Measurements from ENCODE around the gene SFSWAP. TPM values are rescaled to one million over a fixed set of nuclear protein-coding genes. Genes with fewer than 3 reads are reported as not detected.

Gene SFSWAP
- total and polyA plus RNA-seq, 2 experiments from 2014 or later: 16.3 to 17.6 TPM

GRCh38 chr12:131816495-131816894 lies 105.6 kb downstream of the SFSWAP start:
- H3K4me1 ChIP-seq (ENCODE audit: insufficient read depth): no peaks in the 10 kb centered on the region
- TF ChIP-seq EZH2 (IDR thresholded peaks at IDR 0.05; ENCODE audit: insufficient read depth, poor library complexity, severe bottlenecking): no peak
- no peak for TF ChIP-seq EZH2phosphoT487 (IDR thresholded peaks at IDR 0.05; ENCODE audit: insufficient read depth, low read depth)
- DNase-seq: peak; percentile 32

GRCh38 chr12:131817241-131817640 lies 106.4 kb downstream of the SFSWAP start:
- Histone ChIP-seq H3K4me3 (no peak overlapping the region), H3K4me1 (ENCODE audit: insufficient read depth) (no peaks in the 10 kb centered on the region), H3K9me2 (ENCODE audit: insufficient read depth) (no peaks in the 10 kb centered on the region), H3K79me2 (ENCODE audit: insufficient read depth) (no peaks in the 10 kb centered on the region), H3K4me2 (ENCODE audit: unreplicated experiment) (no peak overlapping the region), H3K9me3 (ENCODE audit: low read depth) (no peaks in the 10 kb centered on the region), H4K20me1 (ENCODE audit: insufficient read depth) (no peaks in the 10 kb centered on the region), H3F3A (ENCODE audit: insufficient read depth) (no peaks in the 10 kb centered on the region), H3K27me3 (replicated peaks; ENCODE audit: insufficient read depth) (no peaks in the 10 kb centered on the region), H2AFZ (no peak overlapping the region), H3K27ac (no peak overlapping the region), H3K36me3 (ENCODE audit: low read depth) (no peaks in the 10 kb centered on the region), H3K9ac (no peak overlapping the region)
- DNase-seq: no peak
- in situ Hi-C loops (cut with MboI): no loop called here
- 88 to 89% methylated on average over 19 of the region's 19 CpGs for WGBS, 2 experiments (ENCODE audit: low coverage in 1 of 2, low lambda C conversion rate in 2 of 2, missing lambda C conversion rate in 2 of 2)
- TF ChIP-seq EZH2 (IDR thresholded peaks at IDR 0.05; ENCODE audit: insufficient read depth, poor library complexity, severe bottlenecking): no peak
- no peak for TF ChIP-seq EZH2phosphoT487 (IDR thresholded peaks at IDR 0.05; ENCODE audit: insufficient read depth, low read depth)

More at GRCh38 chr12:131816495-131816894, 105.6 kb downstream of the SFSWAP start:
- Histone ChIP-seq H3K9ac (no peak overlapping the region), H4K20me1 (ENCODE audit: insufficient read depth) (no peaks in the 10 kb centered on the region), H3K36me3 (ENCODE audit: low read depth) (no peaks in the 10 kb centered on the region), H3K4me3 (no peak overlapping the region), H3F3A (ENCODE audit: insufficient read depth) (no peaks in the 10 kb centered on the region), H3K79me2 (ENCODE audit: insufficient read depth) (no peaks in the 10 kb centered on the region), H3K9me2 (ENCODE audit: insufficient read depth) (no peaks in the 10 kb centered on the region), H3K4me2 (ENCODE audit: unreplicated experiment) (no peak overlapping the region), H3K9me3 (ENCODE audit: low read depth) (no peaks in the 10 kb centered on the region), H3K27ac (no peak overlapping the region), H2AFZ (no peak overlapping the region), H3K27me3 (replicated peaks; ENCODE audit: insufficient read depth) (no peaks in the 10 kb centered on the region)
- in situ Hi-C loops (cut with MboI): no loop called here
- 27 to 30% methylated on average over 5 of the region's 5 CpGs for WGBS, 2 experiments (ENCODE audit: low coverage in 1 of 2, low lambda C conversion rate in 2 of 2, missing lambda C conversion rate in 2 of 2)

DNA sequence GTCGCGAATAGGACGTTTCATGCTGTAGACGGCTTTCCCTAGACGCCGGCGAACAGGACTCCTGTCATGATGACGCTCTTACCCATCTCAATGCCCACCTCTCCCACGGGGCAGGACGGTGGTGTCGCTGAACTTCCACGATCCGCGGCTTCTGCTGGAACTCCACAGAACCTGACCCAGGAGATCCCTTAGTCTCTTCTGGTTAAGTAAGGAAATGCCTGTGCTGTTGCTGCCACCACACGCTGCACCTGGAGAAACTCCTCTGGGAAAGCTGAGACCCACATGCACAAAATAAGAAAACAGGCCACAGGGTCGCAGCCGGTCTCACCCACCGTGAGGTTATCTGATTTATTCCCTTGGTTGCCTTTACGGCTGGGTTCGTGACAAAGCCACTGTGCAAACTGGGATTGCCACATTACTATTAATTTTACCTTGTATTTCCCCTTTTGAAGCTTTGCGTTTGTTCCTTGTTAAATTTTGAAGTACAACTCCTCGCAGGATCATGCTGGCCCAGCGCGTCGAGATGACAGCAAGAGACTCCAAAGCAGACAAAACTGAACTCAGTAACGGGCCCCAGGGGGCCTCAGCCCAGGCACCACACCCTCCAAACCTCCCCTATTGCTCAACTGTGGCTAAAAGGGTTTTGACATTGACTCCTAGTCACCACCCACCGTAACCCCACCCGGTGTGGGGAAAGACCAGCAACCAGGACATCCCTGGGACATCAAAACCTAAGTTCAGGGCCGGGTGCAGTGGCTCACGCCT lies 108.1 kb downstream of the SFSWAP start:
- Histone ChIP-seq H4K20me1 (ENCODE audit: insufficient read depth) (no peaks in the 10 kb centered on the region), H3K36me3 (ENCODE audit: low read depth) (no peaks in the 10 kb centered on the region), H3F3A (ENCODE audit: insufficient read depth) (no peaks in the 10 kb centered on the region), H3K9ac (no peak overlapping the region), H3K79me2 (ENCODE audit: insufficient read depth) (no peaks in the 10 kb centered on the region), H3K27ac (no peak overlapping the region), H3K9me3 (ENCODE audit: low read depth) (no peaks in the 10 kb centered on the region), H2AFZ (no peak overlapping the region; the same call in 1 of the 2 replicates), H3K9me2 (ENCODE audit: insufficient read depth) (no peaks in the 10 kb centered on the region), H3K27me3 (replicated peaks; ENCODE audit: insufficient read depth) (no peaks in the 10 kb centered on the region), H3K4me3 (no peak overlapping the region), H3K4me1 (ENCODE audit: insufficient read depth) (no peaks in the 10 kb centered on the region), H3K4me2 (ENCODE audit: unreplicated experiment) (no peak overlapping the region)
- WGBS, 2 experiments (ENCODE audit: low coverage in 1 of 2, low lambda C conversion rate in 2 of 2, missing lambda C conversion rate in 2 of 2): 58 to 62% methylated on average over 30 of the region's 30 CpGs
- TF ChIP-seq EZH2phosphoT487 (IDR thresholded peaks at IDR 0.05; ENCODE audit: insufficient read depth, low read depth): no peak
- peak; percentile 32 for DNase-seq
- in situ Hi-C loops (cut with MboI): no loop called here

- H3F3A ChIP-seq (ENCODE audit: insufficient read depth): peaks cover 6% of the 10 kb centered on the region
- H4K20me1 ChIP-seq (ENCODE audit: insufficient read depth): no peaks in the 10 kb centered on the region
- H3K36me3 ChIP-seq (ENCODE audit: low read depth): no peaks in the 10 kb centered on the region
- TF ChIP-seq EZH2 (IDR thresholded peaks at IDR 0.05; ENCODE audit: insufficient read depth, poor library complexity, severe bottlenecking) (no peak), EZH2phosphoT487 (IDR thresholded peaks at IDR 0.05; ENCODE audit: insufficient read depth, low read depth) (no peak)
- no peak for DNase-seq
- H3K27ac ChIP-seq: no peak overlapping the region
- in situ Hi-C loops (cut with MboI): no loop called here
- WGBS, 2 experiments (ENCODE audit: low coverage in 1 of 2, low lambda C conversion rate in 2 of 2, missing lambda C conversion rate in 2 of 2): 97 to 99% methylated on average over 5 to 6 of the region's 6 CpGs
- H3K9me2 ChIP-seq (ENCODE audit: insufficient read depth): no peaks in the 10 kb centered on the region
- no peaks in the 10 kb centered on the region for H3K9me3 ChIP-seq (ENCODE audit: low read depth)
- no peaks in the 10 kb centered on the region for H3K27me3 ChIP-seq (replicated peaks; ENCODE audit: insufficient read depth)
- H3K9ac ChIP-seq: 0 out of 2 replicates have a peak overlapping the region, but pooled peaks have one; percentile 62
- H3K79me2 ChIP-seq (ENCODE audit: insufficient read depth): peaks cover 7% of the 10 kb centered on the region; the same call in 1 of the 2 replicates
- H3K4me2 ChIP-seq (ENCODE audit: unreplicated experiment): no peak overlapping the region
- peaks cover 9% of the 10 kb centered on the region; the same call in 1 of the 2 replicates for H3K4me1 ChIP-seq (ENCODE audit: insufficient read depth)
- no peak overlapping the region for H2AFZ ChIP-seq
- no peak overlapping the region; the same call in 1 of the 2 replicates for H3K4me3 ChIP-seq
These were observed 113.6 kb downstream of the SFSWAP start for GRCh38 chr12:131824450-131824849.

Data from GM23248 (cell line).